GM12872 (cell line): ENCODE measurements around the gene GNAT3.

Source experiments
- TF ChIP-seq, protein P1 (sequence below): IDR thresholded peaks from 3 replicates; pipeline ENCODE4 v1.5.1; 2011; ENCODE audit warnings: low read depth, mild to moderate bottlenecking, low read length, moderate library complexity; ENCODE audit not compliant: insufficient read depth

GNAT3 gene

DNA sequence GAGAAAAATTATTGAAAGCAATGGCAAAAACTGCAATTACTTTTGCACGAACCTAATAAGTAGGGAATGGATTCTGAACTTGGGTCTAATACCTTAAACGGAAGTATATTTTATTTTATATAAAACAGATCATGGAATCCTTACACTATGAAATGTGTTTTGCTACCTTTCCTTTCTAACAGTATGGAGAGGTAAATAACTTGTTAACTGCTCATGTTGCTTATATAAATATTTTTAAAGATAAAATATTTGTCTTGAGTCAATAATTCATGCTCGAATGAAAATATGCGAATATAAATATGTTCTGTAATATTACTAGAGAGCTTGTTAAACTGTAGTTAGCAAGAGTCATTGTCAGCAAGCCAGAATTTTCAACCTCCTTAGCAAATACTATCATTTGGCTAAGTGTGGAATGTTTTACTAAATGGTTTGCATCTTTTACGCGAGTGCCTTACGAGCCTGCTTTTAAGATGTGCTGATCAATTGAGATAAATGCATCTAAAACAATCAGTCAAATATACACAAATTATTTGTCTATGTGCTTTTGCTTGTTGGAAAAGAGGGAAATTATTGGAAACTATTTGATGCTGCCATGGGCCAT, 5.9 kb downstream of the GNAT3 start:
- TF ChIP-seq, protein P1, sequence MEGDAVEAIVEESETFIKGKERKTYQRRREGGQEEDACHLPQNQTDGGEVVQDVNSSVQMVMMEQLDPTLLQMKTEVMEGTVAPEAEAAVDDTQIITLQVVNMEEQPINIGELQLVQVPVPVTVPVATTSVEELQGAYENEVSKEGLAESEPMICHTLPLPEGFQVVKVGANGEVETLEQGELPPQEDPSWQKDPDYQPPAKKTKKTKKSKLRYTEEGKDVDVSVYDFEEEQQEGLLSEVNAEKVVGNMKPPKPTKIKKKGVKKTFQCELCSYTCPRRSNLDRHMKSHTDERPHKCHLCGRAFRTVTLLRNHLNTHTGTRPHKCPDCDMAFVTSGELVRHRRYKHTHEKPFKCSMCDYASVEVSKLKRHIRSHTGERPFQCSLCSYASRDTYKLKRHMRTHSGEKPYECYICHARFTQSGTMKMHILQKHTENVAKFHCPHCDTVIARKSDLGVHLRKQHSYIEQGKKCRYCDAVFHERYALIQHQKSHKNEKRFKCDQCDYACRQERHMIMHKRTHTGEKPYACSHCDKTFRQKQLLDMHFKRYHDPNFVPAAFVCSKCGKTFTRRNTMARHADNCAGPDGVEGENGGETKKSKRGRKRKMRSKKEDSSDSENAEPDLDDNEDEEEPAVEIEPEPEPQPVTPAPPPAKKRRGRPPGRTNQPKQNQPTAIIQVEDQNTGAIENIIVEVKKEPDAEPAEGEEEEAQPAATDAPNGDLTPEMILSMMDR, result no peak

DNA sequence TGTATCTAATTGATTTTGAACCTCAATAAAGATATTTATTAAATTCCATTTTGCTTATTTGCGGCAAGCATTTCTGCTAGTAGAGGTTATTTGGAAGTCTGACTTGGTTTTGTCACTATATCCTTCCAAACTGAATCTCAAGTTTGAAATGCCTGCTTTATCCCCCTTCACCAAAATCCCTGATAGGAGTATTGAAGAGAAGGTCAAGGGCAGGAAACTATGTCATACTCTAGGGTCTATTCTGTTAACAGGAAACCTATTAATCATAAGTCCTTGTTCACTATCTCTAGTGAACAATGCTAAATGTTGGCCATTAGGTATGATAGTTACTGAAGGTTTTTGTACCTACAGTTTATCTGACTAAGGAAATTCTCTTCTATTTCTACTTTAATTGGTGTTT, 11.5 kb downstream of the GNAT3 start:
- TF ChIP-seq, protein P1, result no peak

DNA sequence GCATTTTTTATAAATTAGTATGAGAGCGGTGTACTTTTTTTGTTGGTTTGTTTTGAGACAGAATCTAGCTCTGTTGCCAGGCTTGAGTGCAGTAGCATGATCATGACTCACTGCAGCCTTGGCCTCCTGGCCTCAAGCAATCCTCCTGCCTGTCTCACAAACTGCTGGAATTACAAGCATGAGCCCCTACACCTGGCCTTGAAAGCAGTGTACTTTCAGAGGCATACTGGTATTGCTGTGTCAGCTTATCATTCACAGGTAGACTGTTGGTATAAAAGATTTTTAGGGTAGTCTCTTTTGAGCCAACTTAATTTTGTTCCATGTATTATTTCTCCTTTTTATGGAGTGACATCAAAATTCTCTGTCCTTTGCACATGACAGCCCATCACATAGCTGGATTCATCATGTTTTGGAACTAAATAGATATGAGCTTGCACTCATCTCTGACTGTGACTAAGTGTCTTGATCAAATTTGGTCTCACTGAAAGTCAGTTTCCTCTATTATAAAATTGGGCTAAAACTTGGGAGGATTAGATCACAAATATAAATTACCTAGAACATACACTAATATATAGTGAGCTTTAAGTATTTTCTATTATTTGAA, 12.4 kb downstream of the GNAT3 start:
- TF ChIP-seq, protein P1, result no peak

DNA sequence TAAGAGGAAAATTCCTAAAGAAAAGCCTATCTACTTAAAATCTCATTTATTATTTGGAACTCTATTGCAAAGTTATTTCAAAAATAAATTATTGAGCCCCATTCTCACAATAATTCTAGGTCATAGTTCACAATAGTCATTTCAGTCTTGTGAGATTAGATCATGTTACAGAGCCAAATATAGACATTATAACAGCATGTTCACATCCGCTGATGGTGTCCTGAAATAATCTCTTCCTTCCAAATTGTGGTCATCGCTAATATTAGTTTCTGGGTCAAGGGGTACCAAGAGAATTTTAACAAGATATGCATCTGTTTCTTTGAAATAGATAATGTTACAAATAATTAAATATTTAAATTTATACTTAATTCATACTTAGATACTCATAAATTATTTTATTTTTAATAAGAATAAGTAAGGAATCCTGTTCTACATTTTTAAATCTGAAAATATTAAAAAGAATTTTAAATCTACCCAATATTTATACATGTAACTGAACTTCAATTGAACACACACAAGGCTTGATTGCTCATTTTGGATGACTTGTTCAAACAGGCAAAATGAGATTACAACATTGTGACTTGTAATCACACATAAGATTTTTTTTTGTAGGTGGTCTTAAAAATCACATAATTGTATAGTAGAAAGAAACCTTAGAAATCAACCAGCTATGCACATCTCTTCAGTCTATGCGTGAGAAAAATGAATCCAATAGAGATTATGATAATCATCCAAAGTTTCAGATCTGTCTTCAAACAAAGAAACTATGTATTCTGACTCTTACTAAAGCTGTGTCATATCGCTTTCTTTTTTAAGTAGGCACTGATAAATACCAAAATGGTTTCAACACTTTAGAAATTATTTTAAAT, 13.1 kb downstream of the GNAT3 start:
- TF ChIP-seq, protein P1, result no peak

DNA sequence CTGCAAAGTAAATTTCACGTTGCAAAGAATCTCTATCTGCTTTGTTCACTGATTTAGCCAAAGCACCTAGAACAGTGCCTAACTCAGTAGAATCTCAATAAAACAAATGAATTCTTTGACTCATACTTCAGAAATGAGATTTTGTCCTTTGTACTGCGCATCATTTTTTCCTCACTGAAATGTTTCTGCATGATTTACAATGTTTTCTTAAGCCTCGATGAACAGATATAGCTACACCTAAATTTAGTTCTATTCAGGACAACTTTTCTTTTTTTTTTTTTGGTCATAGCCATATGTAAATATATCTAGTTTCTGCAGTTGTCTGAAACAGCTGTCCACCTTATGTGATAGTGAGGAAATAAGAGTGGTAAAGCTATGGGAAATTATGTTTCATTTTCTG, 15.3 kb downstream of the GNAT3 start:
- TF ChIP-seq, protein P1, result no peak

DNA sequence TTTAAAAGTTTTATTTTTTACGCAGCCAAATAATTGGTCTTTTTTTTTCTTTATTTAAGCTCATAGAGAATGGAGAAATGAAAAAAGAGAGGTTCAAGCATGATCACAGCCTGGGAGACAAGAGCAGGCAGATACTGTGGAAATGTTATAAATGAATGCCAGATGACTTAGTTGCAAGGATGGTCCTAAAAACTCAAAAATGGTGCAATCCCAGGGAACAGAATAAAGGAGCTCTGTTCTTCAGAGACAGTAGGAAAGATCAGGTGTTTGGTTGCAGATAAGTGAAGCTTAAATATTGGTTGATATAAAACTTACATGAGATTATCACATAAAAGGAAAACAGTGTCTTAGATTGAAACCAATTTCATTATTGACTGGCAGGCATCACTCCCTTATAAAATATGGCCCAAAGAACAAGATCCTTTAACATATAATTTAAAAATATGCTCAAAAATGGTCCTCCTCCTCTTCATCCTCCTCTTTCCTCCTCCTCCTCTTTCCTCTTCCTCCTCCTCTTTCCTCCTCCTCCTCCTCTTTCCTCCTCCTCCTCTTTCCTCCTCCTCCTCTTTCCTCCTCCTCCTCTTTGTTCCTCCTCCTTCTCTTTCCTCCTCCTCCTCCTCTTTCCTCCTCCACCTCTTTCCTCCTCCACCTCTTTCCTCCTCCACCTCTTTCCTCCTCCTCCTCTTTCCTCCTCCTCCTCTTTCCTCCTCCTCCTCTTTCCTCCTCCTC, 18.6 kb downstream of the GNAT3 start:
- TF ChIP-seq, protein P1, result no peak

DNA sequence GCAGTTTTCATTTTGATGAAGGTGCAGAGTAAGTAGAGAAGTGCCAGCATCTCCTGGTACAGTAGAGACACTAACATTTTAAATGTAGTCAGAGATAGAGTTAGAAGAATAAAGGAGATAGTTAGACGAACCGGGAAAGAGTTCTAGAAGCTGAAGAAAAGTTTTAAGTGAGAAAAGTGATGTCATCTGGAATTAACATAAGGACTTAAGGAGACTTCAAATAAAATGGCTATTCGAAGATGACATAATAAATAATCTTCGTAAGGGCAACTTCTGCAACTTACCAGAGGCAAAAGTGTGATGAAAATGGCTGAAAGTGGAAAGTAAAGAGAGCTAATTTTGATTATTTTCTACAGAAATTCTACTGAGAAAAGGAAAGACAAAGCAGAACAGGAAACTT, 20.4 kb downstream of the GNAT3 start:
- TF ChIP-seq, protein P1, result no peak
